GM19463 (cell line): ENCODE measurements around the gene SEC11A.
"Not testable (repeated sequence)": the region's sequence is repeated elsewhere in the genome, so short reads cannot be mapped to it uniquely, and the experiment has no call there.

Source experiments
- ATAC-seq: cut with Tn5 transposase; IDR thresholded peaks from one replicate; pipeline ENCODE4 v1.9.1; 2021; ENCODE audit warnings: mild to moderate bottlenecking, moderate library complexity; ENCODE audit not compliant: unreplicated experiment

Gene SEC11A

DNA sequence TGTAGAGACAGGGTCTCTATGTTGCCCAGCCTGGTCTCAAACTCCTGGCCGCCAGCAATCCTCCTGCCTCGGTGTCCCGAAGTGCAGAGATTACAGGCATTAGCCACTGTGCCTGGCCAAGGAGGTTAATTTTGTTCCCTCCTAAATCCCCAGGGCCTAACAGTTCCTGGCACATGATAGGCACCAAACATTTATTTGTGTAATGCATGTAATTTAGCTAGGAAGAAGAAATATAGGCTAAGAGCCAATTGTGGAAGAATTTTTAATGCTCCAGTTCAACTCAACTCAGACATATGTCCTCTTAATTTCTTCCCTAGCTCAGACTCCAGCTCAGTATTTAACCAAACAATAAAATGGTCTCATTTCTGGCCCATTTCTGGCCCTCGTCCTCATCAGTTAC lies 24.8 kb upstream of the SEC11A start:
- ATAC-seq: no peak

DNA sequence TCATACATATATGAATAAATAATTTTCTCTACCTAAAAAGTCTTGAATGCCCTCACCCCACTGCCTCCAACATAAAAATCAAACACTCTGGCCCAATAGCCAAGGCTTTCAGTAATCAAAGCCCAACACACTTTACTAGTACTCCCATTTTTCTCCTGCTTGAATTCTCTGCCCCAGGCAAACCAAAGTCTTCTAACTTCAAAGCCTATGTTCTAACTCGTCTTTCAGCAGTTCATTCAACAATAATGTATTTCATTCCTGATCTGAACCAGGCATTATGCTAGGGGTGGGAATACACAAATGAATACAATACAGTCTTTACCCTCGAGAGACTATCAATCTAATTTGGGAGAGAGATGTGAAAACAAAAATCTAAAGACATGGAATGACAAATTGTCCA lies 21.1 kb upstream of the SEC11A start:
- ATAC-seq: no peak

DNA sequence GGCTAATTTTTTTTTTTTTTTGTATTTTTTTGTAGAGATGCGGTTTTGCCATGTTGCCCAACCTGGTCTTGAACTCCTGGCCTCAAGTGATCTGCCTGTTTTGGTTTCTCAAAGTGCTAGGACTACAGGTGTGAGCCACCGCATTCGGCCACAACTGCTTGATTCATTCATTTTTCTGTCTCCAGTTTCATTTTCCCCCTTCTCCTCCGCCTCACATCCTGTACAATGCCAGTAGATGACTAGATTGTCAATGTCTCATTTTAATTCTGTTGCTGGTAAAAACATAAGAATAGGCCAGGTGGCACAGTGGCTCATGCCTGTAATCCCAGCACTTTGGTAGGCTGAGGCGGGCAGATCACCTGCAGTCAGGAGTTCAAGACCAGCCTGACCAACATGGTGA lies 20.4 kb upstream of the SEC11A start:
- ATAC-seq: peak; percentile 41

DNA sequence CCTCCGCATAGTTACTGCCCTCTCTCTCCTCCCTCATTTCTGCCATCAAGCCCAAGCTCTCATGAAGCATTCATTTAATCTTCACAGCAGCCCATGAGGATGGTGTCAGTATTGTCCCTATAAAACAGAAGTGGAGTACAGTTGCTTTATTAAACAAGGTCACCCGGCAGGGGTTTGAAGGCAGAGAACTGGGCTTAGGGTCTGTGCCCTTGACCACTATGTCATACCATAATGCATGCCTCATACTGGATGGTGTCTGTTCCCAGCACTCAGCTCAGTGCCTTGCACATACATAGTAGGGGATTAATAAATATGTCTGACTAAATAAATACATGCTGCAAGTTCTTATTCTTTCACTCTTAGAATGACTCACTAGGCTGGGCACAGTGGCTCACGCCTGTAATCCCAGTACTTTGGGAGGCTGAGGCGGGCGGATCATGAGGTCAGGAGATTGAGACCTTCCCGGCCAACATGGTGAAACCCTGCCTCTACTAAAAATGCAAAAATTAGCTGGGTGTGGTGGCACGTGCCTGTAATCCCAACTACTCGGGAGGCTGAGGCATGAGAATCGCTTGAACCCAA lies 19.6 kb upstream of the SEC11A start:
- ATAC-seq: peak; percentile 39

DNA sequence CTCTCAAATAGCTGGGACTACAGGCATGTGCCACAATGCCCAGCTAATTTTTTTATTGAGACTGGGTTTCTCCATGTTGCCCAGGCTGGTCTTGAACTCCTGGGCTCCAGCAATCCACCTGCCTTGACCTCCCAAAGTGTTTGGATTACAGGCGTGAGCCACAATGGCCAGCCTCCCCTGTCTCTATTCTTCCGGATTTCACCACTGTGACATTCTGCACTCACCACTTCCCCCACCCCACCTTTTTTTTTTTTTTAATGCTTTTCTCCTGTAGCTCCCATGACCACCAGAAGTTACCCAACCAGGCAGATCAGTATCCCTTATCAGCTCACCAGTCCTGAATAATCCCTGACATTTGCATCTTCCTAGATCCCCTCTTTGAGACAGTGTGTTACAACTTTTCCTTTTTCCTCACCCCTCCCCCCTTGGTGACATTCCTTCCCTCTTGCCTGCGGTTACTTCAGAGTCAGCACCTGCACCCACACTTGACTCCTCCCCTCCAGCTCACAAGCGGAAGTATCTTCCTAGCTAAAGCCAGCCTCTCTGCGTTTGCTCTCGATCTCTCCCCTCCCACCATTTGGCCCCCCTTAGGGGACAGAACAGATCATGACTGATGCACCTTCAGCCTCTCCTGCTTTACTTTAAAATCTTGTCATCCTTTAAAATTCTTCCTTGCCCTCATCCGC lies 19.0 kb upstream of the SEC11A start:
- peak; percentile 47 for ATAC-seq

DNA sequence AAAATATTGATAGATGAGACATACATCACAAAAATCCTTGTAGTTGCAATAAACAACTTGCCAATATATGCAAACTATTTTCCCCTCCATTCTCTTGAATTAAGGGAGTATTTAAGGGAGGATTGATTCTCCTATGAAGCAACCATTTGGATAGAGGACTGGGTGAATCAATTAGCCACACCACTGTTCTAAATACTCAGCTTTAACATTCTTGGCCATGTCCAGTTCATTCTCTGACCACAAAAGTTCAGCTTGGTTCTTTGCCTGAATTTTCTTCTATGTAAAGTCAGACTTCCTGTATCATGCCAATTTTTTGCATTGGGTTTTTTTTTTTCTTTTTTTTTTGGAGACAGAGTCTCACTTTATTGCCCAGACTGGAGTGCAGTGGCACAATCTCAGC lies 15.8 kb upstream of the SEC11A start:
- no peak for ATAC-seq

DNA sequence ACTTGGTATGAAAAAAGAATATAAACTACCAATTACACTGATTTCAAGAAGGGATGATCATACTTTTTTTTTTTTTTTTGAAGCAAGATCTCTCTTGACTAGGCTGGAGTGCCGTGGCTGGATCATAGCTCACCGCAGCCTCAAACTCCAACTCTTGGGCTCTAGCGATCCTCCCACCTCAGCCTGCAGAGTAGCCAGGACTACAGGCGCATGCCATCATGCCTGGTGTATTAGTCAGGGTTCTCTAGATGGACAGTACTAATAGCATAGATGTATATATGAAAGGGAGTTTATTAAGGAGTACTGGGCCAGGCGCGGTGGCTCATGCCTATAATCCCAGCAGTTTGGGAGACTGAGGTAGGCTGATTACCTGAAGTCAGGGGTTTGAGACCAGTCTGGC lies 11.5 kb upstream of the SEC11A start:
- ATAC-seq: no peak

DNA sequence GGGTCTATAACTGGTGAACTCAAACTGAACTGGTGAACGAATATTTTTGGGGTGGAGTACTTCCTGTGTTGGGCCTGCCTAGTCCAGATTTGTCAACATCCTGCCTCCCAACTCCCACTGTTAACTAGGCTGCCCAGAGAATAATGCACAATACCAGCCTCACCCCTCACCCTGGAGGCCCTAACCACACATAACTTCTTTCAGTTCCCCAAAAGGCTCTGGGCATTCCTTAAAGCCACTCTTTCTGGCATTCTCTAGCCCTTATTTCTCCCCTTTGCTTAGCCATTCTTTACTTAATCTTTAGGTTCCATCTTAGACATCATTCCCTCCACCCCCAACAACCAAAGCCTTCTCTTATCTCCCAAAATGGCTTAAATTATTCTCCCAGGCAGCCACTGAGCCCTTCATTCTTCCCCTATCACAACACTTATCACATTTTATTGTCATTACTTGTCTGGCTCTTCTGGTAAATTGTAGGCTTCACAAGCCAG lies 9.1 kb upstream of the SEC11A start:
- peak; percentile 94 for ATAC-seq

DNA sequence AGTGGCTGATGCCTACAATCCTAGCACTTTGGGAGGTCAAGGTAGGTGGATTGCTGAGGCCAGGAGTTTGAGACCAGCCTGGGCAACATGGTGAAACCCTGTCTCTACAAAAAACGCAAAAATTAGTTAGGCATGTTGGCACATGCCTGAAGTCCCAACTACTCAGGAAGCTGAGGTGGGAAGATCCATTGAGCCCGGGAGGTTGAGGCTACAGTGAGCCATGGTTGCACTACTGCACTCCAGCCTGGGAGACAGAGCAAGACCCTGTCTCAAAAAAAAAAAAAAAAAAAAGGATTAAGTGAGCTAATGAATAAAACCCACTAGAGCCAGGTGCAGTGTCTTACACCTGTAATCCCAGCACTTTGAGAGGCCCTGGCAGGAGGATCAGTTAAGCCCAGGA lies 6.7 kb upstream of the SEC11A start:
- ATAC-seq: no peak

DNA sequence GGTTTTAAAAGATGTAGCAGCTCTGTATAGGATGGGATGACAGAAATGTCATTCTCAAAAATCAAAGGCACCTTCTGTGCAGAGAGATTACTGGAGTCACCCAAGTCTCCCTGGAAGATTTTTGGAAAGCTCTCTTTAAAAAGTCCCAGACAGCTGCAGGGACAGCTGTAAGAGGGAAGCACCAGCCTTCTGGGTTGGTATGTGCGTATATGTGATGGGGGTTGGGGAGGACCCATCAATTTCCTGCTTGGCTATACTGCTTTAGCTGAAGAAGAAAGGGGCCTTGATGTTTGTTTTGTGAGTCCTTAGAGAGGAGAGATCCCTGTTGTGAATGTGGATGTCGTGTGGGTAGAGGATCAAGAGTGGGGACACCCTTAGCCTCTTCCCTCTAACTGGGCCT lies 5.4 kb upstream of the SEC11A start:
- no peak for ATAC-seq

DNA sequence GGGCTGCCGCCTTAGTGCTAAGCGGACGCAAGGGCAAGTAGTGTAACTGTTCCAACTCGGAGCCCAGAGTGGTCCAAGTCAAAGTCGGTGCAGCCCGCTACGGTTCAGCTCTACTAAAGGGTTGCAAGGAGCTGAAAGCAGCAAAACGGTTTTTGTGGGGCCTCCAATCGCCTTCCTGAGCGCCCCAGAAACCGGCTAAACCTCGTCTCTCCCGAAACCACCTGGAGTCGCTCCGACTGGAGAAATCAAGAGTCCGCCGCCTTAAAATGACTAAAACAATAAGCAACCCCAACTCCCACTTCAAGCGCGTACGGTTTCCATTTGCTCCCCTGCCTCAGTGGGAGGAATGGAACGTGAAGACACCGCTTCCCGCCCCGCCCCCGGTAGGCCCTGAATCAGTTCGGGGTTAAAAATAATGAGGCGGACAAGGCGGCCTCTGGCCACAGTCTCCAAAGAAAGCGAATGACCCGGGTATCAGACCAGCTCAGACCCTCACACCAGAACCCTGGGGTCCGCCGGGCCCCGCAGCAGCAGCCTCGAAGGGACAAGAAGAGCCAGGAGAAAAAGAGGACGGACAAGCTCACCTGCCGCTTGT lies 401 bp downstream of the SEC11A start:
- peak; percentile 1 for ATAC-seq

DNA sequence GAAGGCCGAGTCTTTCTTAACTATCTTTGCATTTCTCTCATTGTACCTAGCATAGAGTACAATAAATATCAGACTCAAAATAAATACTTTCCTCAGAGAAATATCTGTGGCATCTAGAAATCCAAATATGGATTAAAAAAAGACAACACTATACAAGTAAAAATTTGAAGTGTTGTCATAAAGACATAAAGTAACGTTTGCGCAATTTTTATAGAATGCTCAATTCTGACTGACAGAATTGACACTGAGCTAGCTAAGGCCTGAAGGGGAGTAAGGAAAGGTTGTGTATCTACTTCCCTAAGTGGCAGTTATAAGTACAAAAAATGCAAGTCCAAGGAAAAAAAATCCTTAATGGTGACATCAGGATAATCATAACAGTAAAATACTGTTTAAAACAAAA lies 1.1 kb downstream of the SEC11A start:
- no peak for ATAC-seq

DNA sequence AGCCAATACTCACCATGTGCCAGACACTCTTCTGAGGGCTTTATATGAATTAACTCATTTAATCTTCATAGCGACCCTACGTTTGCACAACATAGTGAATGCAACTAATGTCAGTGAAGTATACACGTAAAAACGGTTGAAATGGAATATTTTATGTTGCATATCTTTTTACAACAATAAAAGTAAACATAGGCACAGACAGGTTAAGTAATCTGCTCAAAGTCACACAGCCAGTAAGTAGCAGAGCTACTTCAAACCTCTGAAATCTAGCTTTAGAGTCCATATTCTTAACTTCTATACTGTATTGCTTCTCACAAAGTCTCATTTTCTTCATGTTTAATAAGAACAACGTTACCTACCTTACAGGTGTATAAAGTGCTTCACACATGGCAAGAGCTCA lies 1.6 kb downstream of the SEC11A start:
- no peak for ATAC-seq

DNA sequence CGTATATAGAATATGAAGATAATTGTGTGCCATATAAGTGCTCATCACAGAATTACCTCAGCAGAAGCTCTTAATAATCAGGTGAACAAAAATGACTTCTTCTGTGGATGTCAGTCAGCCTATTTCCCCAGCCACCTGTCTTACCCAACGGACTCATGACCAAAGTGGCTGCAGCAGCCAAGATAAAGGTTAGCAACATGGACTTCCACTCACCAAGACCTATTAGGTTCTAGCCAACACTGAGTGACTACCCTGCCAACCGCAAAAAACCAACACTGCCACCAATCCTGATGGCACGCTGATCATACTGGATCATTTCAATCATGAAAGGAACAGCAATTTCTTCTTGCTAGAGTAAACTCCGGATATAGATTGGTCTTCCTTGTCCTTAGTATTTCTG lies 12.1 kb downstream of the SEC11A start:
- ATAC-seq: no peak

DNA sequence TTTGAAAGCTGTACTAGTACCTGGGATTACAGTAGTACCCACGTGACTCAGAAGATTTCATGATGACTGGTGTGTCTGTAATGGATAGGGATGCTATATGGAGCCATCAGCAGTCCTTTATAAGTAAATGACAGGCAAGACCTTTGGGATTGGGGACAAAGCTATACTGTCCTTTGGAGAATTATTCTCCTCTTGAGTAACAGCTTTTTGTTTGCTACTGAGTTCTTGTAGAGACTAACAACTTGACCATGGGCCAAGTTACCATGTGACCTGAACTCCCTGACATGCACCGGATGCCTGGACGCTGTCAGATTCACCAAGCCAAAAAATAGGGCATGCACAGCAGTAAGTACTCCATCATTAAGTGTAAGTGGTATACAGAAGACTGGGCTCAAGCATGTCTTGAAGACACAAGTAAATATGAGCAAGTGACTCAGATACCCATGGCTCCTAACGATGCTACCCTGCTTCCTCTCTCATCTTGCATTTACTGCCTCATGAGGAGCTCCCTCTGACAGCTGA lies 12.9 kb downstream of the SEC11A start:
- no peak for ATAC-seq

DNA sequence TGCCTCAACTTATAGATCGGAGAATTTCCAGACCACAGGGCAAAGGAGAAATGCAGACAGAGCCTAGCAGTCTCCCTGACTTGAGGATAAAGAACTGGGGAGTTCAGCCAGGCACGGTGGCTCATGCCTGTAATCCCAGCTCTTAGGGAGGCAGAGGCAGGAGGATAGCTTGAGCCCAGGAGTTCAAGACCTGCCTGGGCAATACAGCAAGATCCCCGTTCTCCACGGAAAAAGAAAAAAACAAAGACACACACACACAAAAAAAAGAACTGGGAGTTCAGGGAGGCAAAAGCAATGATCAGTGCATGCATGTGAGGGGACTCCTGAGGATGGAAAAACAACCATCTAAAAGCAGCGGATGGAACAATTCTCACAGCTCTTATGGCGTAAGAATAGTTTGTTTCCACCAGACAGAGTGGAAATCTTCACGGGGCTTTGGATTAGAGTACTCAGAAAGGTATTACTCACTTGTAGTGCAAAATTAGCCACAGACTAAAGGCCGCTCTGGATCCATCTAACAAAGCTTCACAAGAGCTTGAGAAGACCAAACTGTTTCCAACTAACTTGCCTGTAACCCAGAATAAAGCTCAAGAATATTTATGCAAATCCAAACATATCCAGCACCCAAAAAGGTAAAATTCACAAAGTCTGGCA lies 16.3 kb downstream of the SEC11A start:
- no peak for ATAC-seq

DNA sequence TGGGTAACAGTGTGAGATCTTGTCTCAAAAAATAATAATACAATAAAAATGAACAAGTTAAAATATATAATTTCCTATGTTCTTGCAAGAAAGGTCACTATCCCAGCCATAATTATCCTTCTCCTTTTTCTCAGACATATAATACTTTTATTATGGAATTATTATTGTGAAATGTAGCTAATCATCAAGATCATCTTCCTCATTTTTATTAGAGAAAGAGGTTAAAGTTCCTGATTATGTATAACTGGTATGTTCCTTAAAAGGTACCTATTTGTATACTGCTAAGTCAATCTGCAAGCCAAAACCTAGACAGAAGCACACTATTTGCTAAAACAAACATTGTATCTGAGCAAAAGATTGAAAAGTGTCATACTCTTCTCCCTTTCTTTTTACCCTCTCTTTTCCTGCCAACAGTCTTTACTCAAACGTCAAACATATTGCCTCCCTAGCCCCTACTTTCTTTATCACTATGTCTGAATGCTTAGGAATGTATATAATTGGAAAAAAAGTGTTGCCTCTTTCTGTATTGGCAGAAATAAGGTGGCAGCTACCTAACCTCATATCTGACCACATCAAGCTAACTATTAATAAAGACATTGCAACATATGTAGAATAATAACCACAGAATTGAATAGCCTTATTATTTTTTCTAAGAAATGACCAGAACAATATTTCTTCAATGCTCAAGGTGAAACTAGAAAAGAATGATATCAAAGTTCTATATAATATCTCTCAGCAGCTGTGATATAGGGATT lies 18.5 kb downstream of the SEC11A start:
- ATAC-seq: no peak

DNA sequence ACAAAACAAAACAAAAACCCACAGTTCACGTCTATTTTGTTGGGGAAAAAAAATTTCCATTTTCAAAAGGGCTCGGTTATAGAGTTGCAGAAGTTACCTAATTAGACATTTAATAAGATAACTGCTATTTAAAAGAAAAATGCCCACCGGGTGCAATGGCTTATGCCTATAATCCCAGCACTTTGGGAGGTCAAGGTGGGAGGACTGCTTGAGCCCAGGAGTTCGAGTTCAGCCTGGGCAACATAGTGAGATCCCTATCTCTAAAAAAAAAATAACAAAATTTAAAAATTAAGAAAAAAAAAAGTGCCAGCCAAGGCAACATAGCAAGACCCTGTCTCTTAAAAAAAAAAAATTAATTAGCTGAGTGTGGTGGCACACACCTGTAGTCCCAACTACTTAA lies 19.2 kb downstream of the SEC11A start:
- ATAC-seq: no peak

DNA sequence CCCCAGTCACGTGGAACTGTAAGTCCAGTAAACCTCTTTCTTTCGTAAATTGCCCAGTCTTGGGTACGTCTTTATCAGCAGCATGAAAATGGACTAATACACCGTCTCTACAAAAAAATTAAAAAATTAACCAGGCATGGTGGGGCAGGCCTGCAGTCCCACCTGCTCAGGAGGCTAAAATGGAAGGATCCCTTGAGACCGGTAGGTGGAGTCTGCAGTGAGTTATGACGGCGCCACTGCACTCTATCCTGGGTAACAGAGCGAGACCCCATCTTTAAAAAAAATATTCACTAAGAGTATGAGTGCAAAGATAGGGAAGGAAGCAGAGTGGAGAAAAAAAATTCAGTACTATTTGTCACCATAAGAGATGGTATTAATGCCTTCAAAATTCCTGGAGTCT lies 25.6 kb downstream of the SEC11A start:
- no peak for ATAC-seq

DNA sequence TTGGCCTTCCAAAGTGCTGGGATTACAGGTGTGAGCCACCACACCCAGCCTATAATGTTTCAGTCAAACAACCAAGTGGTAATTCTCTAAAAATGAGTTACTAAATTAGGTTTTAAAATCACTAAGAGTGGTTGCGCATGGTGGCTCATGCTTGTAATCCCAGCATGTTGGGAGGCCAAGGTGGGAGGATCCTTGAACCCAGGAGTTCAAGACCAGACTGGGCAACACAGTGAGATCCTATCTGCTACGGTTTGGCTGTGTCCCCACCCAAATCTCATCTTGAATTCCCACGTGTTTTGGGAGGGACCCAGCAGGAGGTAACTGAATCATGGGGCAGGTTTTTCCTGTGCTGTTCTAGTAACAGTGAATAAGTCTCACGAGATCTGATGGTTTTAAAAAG lies 26.1 kb downstream of the SEC11A start:
- ATAC-seq: no peak

DNA sequence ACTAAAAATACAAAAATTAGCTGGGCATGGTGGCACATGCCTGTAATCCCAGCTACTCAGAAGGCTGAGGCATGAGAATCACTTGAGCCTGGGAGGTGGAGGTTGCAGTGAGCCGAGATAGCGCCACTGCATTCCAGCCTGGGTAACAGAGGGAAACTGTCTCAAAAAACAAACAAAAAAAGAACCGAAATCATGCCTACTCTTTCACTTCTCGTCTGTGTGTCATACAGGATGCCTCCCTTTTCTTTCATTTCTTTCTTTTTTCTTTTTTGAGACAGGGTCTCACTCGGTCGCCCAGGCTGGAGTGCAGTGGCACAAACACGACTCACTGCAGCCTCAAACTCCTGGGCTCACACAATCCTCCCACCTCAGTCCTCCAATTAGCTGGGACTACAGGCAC lies 29.5 kb downstream of the SEC11A start:
- ATAC-seq: not testable (repeated sequence)
